ENCODE data around the gene GABRB2. TPM values are rescaled to one million over a fixed set of nuclear protein-coding genes. Genes with fewer than 3 reads are reported as not detected.

Gene GABRB2
- total RNA-seq, 1 experiment from 2014 or later, result not detected

Other genes with a start within 250 kb of the GABRB2 start
- gene GABRA6, start 139.0 kb upstream of the GABRB2 start, total RNA-seq (2021; ENCODE audit: unreplicated experiment), result not detected

All from Panc1 (cell line).